Bronchus fibroblast of lung (primary cell): Measurements from ENCODE around the gene OR2L2. TPM values are rescaled to one million over a fixed set of nuclear protein-coding genes. Genes with fewer than 3 reads are reported as not detected.

Experiments
- total RNA-seq: library from RNA; depleted of rRNA; stranded (reverse); fragments of >200 nt; gene quantifications from 2 replicates; pipeline ENCODE4 v1.2.3, GENCODE V29; 2015

Gene OR2L2
- total RNA-seq: not detected in 2 replicates

GRCh38 chr1:248029770-248030169, at the start of gene OR2L2:
TSS of gene OR2L2 (plus strand) at chr1:248030070. CDS start at chr1:248038268, 8,198 bp downstream.

GRCh38 chr1:248013229-248013710, 16.6 kb upstream of the OR2L2 start, which contains the start of gene OR2L5:
TSS of gene OR2L5 (plus strand) at chr1:248013660. CDS start at chr1:248021948, 8,288 bp downstream.

GRCh38 chr1:248046536-248046935, 16.7 kb downstream of the OR2L2 start, which contains the start of gene OR2L3:
TSS of gene OR2L3 (plus strand) at chr1:248046836. CDS start at chr1:248060682, 13,846 bp downstream.

Other genes with a start within 250 kb of the OR2L2 start
- gene OR14A16, start 206.0 kb upstream of the OR2L2 start, total RNA-seq: not detected in 2 replicates
- gene OR11L1, start 188.2 kb upstream of the OR2L2 start, total RNA-seq: not detected in 2 replicates
- gene TRIM58, start 172.9 kb upstream of the OR2L2 start, total RNA-seq: not detected in 2 replicates
- not detected in 2 replicates for gene OR2W3, start 134.5 kb upstream of the OR2L2 start, total RNA-seq
- not detected in 2 replicates for gene OR2T8, start 109.8 kb upstream of the OR2L2 start, total RNA-seq
- gene OR2AJ1, start 105.2 kb upstream of the OR2L2 start, total RNA-seq: not detected in 2 replicates
- not detected in 2 replicates for gene OR2L8, start 81.2 kb upstream of the OR2L2 start, total RNA-seq
- not detected in 2 replicates for gene OR2AK2, start 64.8 kb upstream of the OR2L2 start, total RNA-seq
- gene OR2L5, start 16.4 kb upstream of the OR2L2 start, total RNA-seq: not detected in 2 replicates
- gene OR2L3, start 16.8 kb downstream of the OR2L2 start, total RNA-seq: not detected in 2 replicates
- gene OR2L13, start 65.1 kb downstream of the OR2L2 start, total RNA-seq: not detected in 2 replicates
- not detected in 2 replicates for gene OR2M5, start 115.1 kb downstream of the OR2L2 start, total RNA-seq
- gene OR2M2, start 144.8 kb downstream of the OR2L2 start, total RNA-seq: not detected in 2 replicates
- gene OR2M3, start 167.2 kb downstream of the OR2L2 start, total RNA-seq: not detected in 2 replicates
- not detected in 2 replicates for gene OR2M4, start 201.3 kb downstream of the OR2L2 start, total RNA-seq
- gene OR2T33, start 247.9 kb downstream of the OR2L2 start, total RNA-seq: not detected in 2 replicates